A673 (cell line): ENCODE measurements around the gene MGAT5. TPM values are rescaled to one million over a fixed set of nuclear protein-coding genes. Genes with fewer than 3 reads are reported as not detected.

Experiments
- BruUV-seq: library from RNA; stranded (reverse); fragments of 400-500 nt; replicated peaks from 2 replicates; lab custom pipeline; 2021; lab: Mats Ljungman, UMichigan
- CTCF ChIA-PET: fragments of 300-600 bp; sonication (Branson Sonifier 250); formaldehyde crosslinking; loops from one replicate; lab custom pipeline; 2022; ENCODE audit warnings: antibody characterized with exemption; lab: Charles Lee
- POLR2A ChIA-PET: fragments of 300-600 bp; sonication (Branson Sonifier 250); formaldehyde crosslinking; loops from one replicate; lab custom pipeline; 2022; ENCODE audit warnings: antibody characterized with exemption; ENCODE audit not compliant: low non-redundant PET; lab: Charles Lee
- DNase-seq: peaks from one replicate; pipeline ENCODE4 v3.0.0-alpha.2; 2015; ENCODE audit warnings: low spot score
- H3K27ac ChIP-seq: fragments of 200-600 bp; sonication (generic); 2 replicates; pipeline ENCODE4 v1.5.1; 2016; ENCODE audit warnings: mixed run types, low read depth, mild to moderate bottlenecking, mixed read lengths, antibody characterized with exemption, low read length; ENCODE audit not compliant: poor library complexity, severe bottlenecking
- H3K27me3 ChIP-seq: fragments of 200-600 bp; sonication (generic); replicated peaks from 2 replicates; pipeline ENCODE4 v1.6.1; 2017; ENCODE audit warnings: mixed run types, low read depth, mild to moderate bottlenecking, mixed read lengths, antibody characterized with exemption, low read length; ENCODE audit not compliant: insufficient read depth, poor library complexity
- H3K36me3 ChIP-seq: fragments of 200-600 bp; sonication (generic); 2 replicates; pipeline ENCODE4 v1.6.1; 2016; ENCODE audit warnings: mixed run types, mild to moderate bottlenecking, mixed read lengths, antibody characterized with exemption, low read length; ENCODE audit not compliant: insufficient read depth, poor library complexity, severe bottlenecking
- H3K4me1 ChIP-seq: fragments of 200-600 bp; sonication (generic); 2 replicates; pipeline ENCODE4 v1.6.1; 2017; ENCODE audit warnings: mixed run types, mild to moderate bottlenecking, mixed read lengths, antibody characterized with exemption, low read length; ENCODE audit not compliant: insufficient read depth, poor library complexity, severe bottlenecking
- H3K4me3 ChIP-seq: fragments of 200-600 bp; sonication (generic); 2 replicates; pipeline ENCODE4 v1.5.1; 2016; ENCODE audit warnings: low read depth, mixed run types, mild to moderate bottlenecking, mixed read lengths, low read length; ENCODE audit not compliant: poor library complexity, severe bottlenecking
- H3K9me3 ChIP-seq: fragments of 200-600 bp; sonication (generic); 2 replicates; pipeline ENCODE4 v1.6.1; 2016; ENCODE audit warnings: mixed run types, low read depth, mild to moderate bottlenecking, mixed read lengths, antibody characterized with exemption, low read length; ENCODE audit not compliant: poor library complexity, severe bottlenecking
- CTCF ChIP-seq: fragments of 300-800, 200-600 bp; sonication (generic); conservative IDR thresholded peaks from 2 replicates; pipeline ENCODE4 v1.5.1; 2017; ENCODE audit warnings: low read depth, mild to moderate bottlenecking, antibody characterized with exemption, low read length, moderate library complexity, mixed read lengths
- EZH2 ChIP-seq: fragments of 200-600 bp; sonication (generic); IDR thresholded peaks from 2 replicates; pipeline ENCODE4 v1.6.1; 2017; ENCODE audit warnings: borderline replicate concordance, low read depth, mild to moderate bottlenecking, mixed read lengths, antibody characterized with exemption, low read length; ENCODE audit not compliant: poor library complexity, severe bottlenecking
- intact Hi-C: fragments of 100-400 bp; cut with micrococcal nuclease; formaldehyde crosslinking; loops from one replicate; pipeline ENCODE4 v1.10.0; 2022; ENCODE audit not compliant: unreplicated experiment
- total RNA-seq: library from RNA; stranded (reverse); gene quantifications from 2 replicates; pipeline ENCODE4 v1.2.3, GENCODE V29; 2021

Gene MGAT5
- total RNA-seq, 1 experiment from 2014 or later, result 11.0 TPM

DNA sequence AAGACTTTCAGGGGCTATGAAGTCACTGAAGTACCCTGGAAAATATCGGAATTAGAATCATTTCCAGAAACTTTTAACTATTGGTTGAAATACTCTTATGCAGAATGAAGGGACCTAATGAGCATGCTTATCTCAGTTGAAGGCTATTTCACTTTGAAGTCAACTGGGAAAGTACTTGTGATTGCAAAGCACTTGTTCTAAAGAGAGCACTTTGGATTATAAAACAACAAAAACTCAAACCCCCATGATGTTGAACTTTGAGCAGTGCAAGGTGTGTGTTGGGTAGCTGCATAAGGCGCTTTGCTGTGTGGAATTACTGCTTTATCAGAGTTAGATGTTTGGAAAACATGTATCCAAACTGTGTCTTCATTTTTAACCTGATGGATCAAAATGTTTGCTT is 12.0 kb upstream of the MGAT5 start:
- Histone ChIP-seq H3K4me3 (no peak overlapping the region), H3K36me3 (no peaks in the 10 kb centered on the region), H3K4me1 (no peaks in the 10 kb centered on the region), H3K27me3 (peaks cover 6% of the 10 kb centered on the region), H3K27ac (no peak overlapping the region), H3K9me3 (no peaks in the 10 kb centered on the region)
- no peak for DNase-seq
- CTCF ChIA-PET, result no interaction called here
- TF ChIP-seq EZH2 (no peak), CTCF (no peak)
- intact Hi-C loops, result loop anchor here (10.0 kb wide), 1 partner anchor 173 kb away; no protein-coding TSS in a partner anchor
- BruUV-seq, result no TSS peak
- POLR2A ChIA-PET, result no interaction called here

- Histone ChIP-seq H3K9me3 (no peaks in the 10 kb centered on the region), H3K27ac (no peak overlapping the region), H3K36me3 (no peaks in the 10 kb centered on the region), H3K27me3 (peaks cover 6% of the 10 kb centered on the region), H3K4me3 (no peak overlapping the region), H3K4me1 (no peaks in the 10 kb centered on the region)
- BruUV-seq, result no TSS peak
- DNase-seq, result no peak
- intact Hi-C loops, result loop anchor here (10.0 kb wide), 1 partner anchor 172 kb away; no protein-coding TSS in a partner anchor
- ChIA-PET CTCF (interaction anchor here (1.4 kb wide), 1 partner anchor 169 kb away, joined by 4 read pairs; no protein-coding TSS in a partner anchor), POLR2A (no interaction called here)
- TF ChIP-seq CTCF (no peak), EZH2 (no peak)
Measured at GRCh38 chr2:134243244-134243643, 10.6 kb upstream of the MGAT5 start.

DNA sequence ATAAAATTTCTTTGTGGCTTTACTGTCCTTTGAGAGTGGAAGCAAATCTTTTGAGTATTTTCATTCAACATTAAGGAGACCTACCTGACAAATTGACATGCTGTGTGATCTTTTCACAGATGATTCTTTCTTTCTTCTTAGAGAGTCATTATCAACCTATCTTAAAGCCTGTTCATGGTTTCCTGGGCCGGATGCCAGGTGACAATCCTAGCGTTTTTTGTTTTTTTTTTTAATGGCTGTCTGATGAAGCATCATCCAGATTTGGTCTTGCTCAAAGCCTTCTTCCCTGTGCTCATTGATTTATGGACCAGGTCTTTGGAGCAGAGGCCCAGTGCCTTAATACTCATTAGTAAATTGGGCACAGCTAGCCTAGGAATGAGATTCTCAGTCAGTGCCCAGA is 9.8 kb upstream of the MGAT5 start:
- ChIA-PET POLR2A (no interaction called here), CTCF (no interaction called here)
- intact Hi-C loops, result loop anchor here (2.0 to 10.0 kb wide), 2 partner anchors 171 to 357 kb away; no protein-coding TSS in a partner anchor
- BruUV-seq, result no TSS peak
- H3K4me1 ChIP-seq, result no peaks in the 10 kb centered on the region
- no peaks in the 10 kb centered on the region for H3K36me3 ChIP-seq
- no peak overlapping the region for H3K4me3 ChIP-seq
- H3K9me3 ChIP-seq, result no peaks in the 10 kb centered on the region
- peaks cover 6% of the 10 kb centered on the region for H3K27me3 ChIP-seq
- DNase-seq, result no peak
- TF ChIP-seq EZH2 (no peak), CTCF (no peak)
- no peak overlapping the region for H3K27ac ChIP-seq
